SJSA1 (cell line): Measurements from ENCODE around the gene NEDD4. TPM values are rescaled to one million over a fixed set of nuclear protein-coding genes. Genes with fewer than 3 reads are reported as not detected.
"Not testable (repeated sequence)": the region's sequence is repeated elsewhere in the genome, so short reads cannot be mapped to it uniquely, and the experiment has no call there.

Experiments used
- DNase-seq, 2 experiments: peaks; one replicate each; pipeline ENCODE4 v3.0.0-alpha.2; 2015 to 2020; ENCODE audit warnings: low spot score in 2 of 2, low read depth in 1 of 2
- H3K27ac ChIP-seq: fragments of 250-450 bp; sonication (Bioruptor Pico); 2 replicates; pipeline ENCODE4 v1.5.1; 2020; ENCODE audit warnings: mild to moderate bottlenecking, moderate library complexity
- H3K27me3 ChIP-seq: fragments of 250-450 bp; sonication (Bioruptor Pico); replicated peaks from 2 replicates; pipeline ENCODE4 v1.5.1; 2020; ENCODE audit warnings: mild to moderate bottlenecking, moderate library complexity
- H3K36me3 ChIP-seq: fragments of 250-450 bp; sonication (Bioruptor Pico); 2 replicates; pipeline ENCODE4 v1.5.1; 2020; ENCODE audit warnings: mild to moderate bottlenecking
- H3K4me1 ChIP-seq: fragments of 250-450 bp; sonication (Bioruptor Pico); replicated peaks from 2 replicates; pipeline ENCODE4 v1.6.1; 2021; ENCODE audit warnings: mild to moderate bottlenecking
- H3K4me3 ChIP-seq: fragments of 250-450 bp; sonication (Bioruptor Pico); 2 replicates; pipeline ENCODE4 v1.5.1; 2020; ENCODE audit warnings: mild to moderate bottlenecking
- H3K9me3 ChIP-seq: fragments of 250-450 bp; sonication (Bioruptor Pico); replicated peaks from 2 replicates; pipeline ENCODE4 v1.5.1; 2020; ENCODE audit warnings: mild to moderate bottlenecking
- total RNA-seq: library from RNA; depleted of rRNA; stranded (reverse); fragments of >200 nt; shearing (Covaris generic); gene quantifications from 2 replicates; pipeline ENCODE4 v1.2.3, GENCODE V29; 2014

NEDD4 gene
- total RNA-seq, 1 experiment from 2014 or later: 114 TPM

- H3K27ac ChIP-seq: no peak overlapping the region
- H3K9me3 ChIP-seq: no peaks in the 10 kb centered on the region
- H3K4me3 ChIP-seq: no peak overlapping the region
- no peaks in the 10 kb centered on the region for H3K36me3 ChIP-seq
- H3K4me1 ChIP-seq: no peaks in the 10 kb centered on the region
- DNase-seq: no peak
- H3K27me3 ChIP-seq: no peaks in the 10 kb centered on the region
These were observed 32.5 kb downstream of the NEDD4 start for GRCh38 chr15:55960946-55961345.

GRCh38 chr15:55959744-55960447 is 33.5 kb downstream of the NEDD4 start:
- H3K27me3 ChIP-seq: no peaks in the 10 kb centered on the region
- no peak overlapping the region for H3K4me3 ChIP-seq
- no peaks in the 10 kb centered on the region for H3K4me1 ChIP-seq
- H3K36me3 ChIP-seq: no peaks in the 10 kb centered on the region
- no peaks in the 10 kb centered on the region for H3K9me3 ChIP-seq
- H3K27ac ChIP-seq: no peak overlapping the region
- no peak for DNase-seq

DNA sequence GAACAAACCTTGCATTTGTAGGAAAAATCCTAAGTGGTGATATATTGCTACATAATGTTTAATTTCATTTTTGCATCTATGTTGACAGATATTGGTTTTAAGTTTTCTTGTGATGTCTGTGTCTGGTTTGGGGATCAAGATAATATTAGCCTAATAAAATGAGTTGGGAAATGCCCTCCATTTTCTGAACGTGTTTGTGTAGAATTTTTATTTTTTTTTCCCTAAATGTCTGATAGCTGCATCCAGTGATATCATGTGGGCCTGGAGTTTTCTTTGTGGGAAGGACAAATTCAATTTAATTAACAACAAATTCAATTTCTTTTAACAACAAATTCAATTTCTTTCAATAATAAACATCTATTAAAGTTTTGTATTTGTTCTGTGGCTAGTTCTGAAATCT is 35.1 kb downstream of the NEDD4 start:
- Histone ChIP-seq H3K9me3 (no peaks in the 10 kb centered on the region), H3K36me3 (no peaks in the 10 kb centered on the region), H3K4me1 (no peaks in the 10 kb centered on the region), H3K4me3 (no peak overlapping the region), H3K27ac (no peak overlapping the region), H3K27me3 (no peaks in the 10 kb centered on the region)
- DNase-seq: no peak

DNA sequence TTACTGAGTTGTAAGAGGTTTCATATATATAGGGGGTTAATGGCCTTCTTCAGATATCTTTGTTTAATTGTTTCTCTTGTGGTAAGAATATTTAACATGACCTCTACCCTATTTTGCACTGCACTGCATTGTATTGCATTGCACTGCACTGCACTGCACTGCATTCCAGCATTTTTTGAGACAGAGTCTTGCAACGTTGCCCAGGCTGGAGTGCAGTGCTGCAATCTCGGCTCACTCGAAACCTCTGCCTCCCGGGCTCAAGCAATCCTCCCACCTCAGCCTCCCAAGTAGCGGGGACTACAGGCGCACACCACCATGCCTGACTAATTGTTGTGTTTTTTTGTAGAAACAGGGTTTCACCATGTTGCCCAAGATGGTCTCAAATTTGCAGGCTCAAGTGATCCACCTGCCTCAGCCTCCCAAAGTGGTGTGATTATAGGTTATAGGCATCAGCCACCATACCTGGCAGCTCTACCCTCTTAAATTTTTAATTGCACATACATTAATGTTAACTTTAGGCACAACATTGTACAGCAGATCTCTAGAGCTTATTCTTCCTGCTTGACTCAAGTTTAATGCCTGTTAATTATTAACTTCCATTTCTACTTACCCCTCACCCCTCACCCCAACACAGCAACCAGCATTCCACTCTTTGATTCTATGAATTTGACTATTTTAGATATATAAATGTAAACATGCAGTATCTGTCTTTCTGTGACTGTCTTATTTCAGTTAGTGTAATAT is 38.4 kb downstream of the NEDD4 start:
- H3K9me3 ChIP-seq: no peaks in the 10 kb centered on the region
- no peak for DNase-seq
- no peak overlapping the region for H3K4me3 ChIP-seq
- no peaks in the 10 kb centered on the region for H3K4me1 ChIP-seq
- no peaks in the 10 kb centered on the region for H3K36me3 ChIP-seq
- H3K27me3 ChIP-seq: no peaks in the 10 kb centered on the region
- H3K27ac ChIP-seq: no peak overlapping the region

DNA sequence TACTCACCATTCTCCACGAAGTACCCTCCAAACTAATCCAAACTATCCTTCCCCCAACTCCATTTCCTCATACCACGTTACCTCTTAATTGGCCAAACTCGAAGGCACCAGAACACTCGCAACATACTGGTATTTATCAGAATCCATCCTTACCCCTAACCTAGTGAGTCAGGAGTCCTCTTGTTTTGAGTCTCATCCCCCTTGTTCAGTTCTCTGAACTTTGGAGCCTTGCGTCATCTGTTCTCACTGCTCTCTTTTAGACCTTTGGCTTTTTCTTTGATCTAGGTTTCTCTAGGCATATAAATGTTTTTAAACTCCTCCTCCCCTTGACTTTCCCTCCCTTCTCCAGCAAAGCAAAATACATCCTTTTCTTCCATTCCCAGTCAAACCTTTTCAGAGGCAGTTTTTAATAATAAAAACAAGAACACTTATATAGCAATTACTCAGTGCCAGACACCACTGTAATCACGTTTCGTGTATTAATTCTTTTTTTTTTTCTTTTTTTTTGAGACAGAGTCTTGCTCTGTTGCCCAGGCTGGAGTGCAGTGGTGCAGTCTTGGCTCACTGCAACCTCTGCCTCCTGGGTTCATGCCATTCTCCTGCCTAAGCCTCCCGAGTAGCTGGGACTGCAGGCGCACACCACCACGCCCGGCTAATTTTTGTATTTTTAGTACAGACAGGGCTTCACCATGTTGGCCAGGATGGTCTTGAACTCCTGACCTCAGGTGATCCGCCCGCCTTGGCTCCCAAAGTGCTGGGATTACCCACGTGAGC is 40.7 kb downstream of the NEDD4 start:
- H3K4me3 ChIP-seq, H3K36me3 ChIP-seq, H3K9me3 ChIP-seq, H3K4me1 ChIP-seq, H3K27ac ChIP-seq, H3K27me3 ChIP-seq, DNase-seq: not testable (repeated sequence)

- not testable (repeated sequence) for DNase-seq, H3K4me3 ChIP-seq, H3K27ac ChIP-seq, H3K9me3 ChIP-seq, H3K27me3 ChIP-seq, H3K4me1 ChIP-seq
- peaks cover 14% of the 10 kb centered on the region for H3K36me3 ChIP-seq
These were observed 48.8 kb downstream of the NEDD4 start for GRCh38 chr15:55944606-55945005.

- Histone ChIP-seq H3K4me1 (no peaks in the 10 kb centered on the region), H3K27me3 (no peaks in the 10 kb centered on the region), H3K4me3 (no peak overlapping the region), H3K27ac (no peak overlapping the region), H3K9me3 (peaks cover 4% of the 10 kb centered on the region; the same call in 1 of the 2 replicates), H3K36me3 (peaks cover 11% of the 10 kb centered on the region)
- DNase-seq: no peak
These were observed 51.1 kb downstream of the NEDD4 start for GRCh38 chr15:55942332-55942731.

- H3K36me3 ChIP-seq: no peaks in the 10 kb centered on the region
- no peak for DNase-seq
- no peaks in the 10 kb centered on the region for H3K27me3 ChIP-seq
- H3K9me3 ChIP-seq: peaks cover 4% of the 10 kb centered on the region; the same call in 1 of the 2 replicates
- H3K4me3 ChIP-seq: no peak overlapping the region
- no peak overlapping the region for H3K27ac ChIP-seq
- H3K4me1 ChIP-seq: no peaks in the 10 kb centered on the region
These were observed 56.4 kb downstream of the NEDD4 start for GRCh38 chr15:55937040-55937439.

DNA sequence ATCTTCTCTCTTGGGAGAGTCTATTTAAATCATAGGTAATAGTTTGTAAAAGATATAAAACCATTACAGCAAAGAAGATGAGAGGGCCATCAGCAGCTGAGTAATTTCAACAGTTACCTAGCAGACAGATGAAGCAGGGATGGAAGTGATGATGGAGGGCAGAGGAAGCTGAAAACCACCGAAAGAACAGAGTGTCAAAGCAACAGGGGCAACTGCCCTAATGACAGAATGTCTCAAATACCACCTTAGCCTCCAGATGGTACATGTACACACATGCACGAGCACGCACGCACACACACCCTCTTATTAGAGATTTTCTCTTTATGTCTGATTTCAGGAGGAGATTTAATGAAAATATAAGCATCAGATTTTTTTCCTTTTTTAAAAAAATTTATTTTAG is 64.5 kb downstream of the NEDD4 start:
- DNase-seq: no peak
- Histone ChIP-seq H3K4me3 (no peak overlapping the region), H3K36me3 (no peaks in the 10 kb centered on the region), H3K4me1 (no peaks in the 10 kb centered on the region), H3K9me3 (0 out of 2 replicates have a peak, but pooled peaks cover 3% of the 10 kb centered on the region), H3K27ac (no peak overlapping the region), H3K27me3 (no peaks in the 10 kb centered on the region)

DNA sequence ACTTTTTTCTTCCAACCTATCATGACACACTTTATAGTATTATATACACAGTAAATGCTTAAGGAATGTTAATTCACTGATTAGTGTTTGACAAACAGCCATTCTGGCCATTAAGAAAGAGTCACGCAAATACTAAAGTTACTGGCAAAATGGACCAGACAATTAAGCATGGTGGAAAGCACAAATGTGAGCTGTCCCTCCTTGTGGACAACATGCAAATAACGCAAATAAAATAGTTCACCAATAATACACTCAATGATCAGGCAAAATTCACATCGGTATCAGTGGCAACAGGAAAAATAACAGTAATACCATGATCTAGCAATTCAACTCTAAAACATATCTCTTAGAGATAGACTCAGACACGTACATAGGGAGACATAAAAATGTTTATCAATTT is 71.7 kb downstream of the NEDD4 start:
- no peak overlapping the region for H3K4me3 ChIP-seq
- no peaks in the 10 kb centered on the region for H3K9me3 ChIP-seq
- peaks cover 7% of the 10 kb centered on the region for H3K4me1 ChIP-seq
- H3K27ac ChIP-seq: no peak overlapping the region
- DNase-seq: no peak
- H3K27me3 ChIP-seq: no peaks in the 10 kb centered on the region
- H3K36me3 ChIP-seq: no peaks in the 10 kb centered on the region

- peak; percentile 76 to 88 for DNase-seq
- Histone ChIP-seq H3K27ac (no peak overlapping the region), H3K27me3 (no peaks in the 10 kb centered on the region), H3K36me3 (no peaks in the 10 kb centered on the region), H3K9me3 (no peaks in the 10 kb centered on the region), H3K4me1 (peaks cover 17% of the 10 kb centered on the region), H3K4me3 (no peak overlapping the region)
These were observed 75.5 kb downstream of the NEDD4 start for GRCh38 chr15:55917881-55918296.

DNA sequence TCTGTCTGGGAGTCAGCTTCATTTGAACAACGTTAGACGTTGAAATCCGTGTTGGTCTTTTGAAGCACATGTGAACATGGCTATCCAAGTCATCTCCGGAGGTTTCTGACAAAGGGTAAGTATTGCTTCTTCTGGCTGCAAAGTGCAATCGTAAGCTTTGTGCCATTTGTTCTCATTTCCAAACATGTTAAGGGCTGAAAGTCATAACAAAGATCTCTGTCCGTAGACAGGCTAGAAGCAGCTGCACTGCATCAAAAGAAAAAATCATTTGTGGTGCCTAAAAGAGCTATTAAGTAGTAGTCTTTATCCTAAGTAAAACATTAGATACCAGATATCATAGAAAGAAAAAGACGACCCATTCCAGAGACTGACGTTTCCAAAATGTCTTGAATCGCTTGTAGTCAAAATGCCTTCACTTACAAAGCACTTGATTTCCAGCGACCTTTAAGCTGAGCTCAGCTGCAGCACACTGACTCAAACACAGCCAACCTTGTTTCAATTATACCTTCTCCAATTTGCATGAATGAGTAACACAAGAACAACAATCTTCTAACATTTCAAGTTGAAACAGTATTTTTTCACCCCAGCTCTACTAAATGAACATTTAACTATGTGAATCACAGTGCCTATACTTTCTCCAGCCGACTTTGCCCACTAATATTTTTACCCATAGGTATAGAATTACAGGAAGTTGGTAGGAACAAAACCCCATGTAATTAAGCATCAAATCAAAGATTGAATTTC is 76.6 kb downstream of the NEDD4 start:
- H3K4me1 ChIP-seq: peaks cover 21% of the 10 kb centered on the region
- no peaks in the 10 kb centered on the region for H3K27me3 ChIP-seq
- H3K27ac ChIP-seq: peak overlapping the region; percentile 90
- peak overlapping the region; percentile 36 for H3K4me3 ChIP-seq
- H3K36me3 ChIP-seq: no peaks in the 10 kb centered on the region
- peak in 1 of 2 experiments; percentile 68 for DNase-seq
- H3K9me3 ChIP-seq: no peaks in the 10 kb centered on the region

DNA sequence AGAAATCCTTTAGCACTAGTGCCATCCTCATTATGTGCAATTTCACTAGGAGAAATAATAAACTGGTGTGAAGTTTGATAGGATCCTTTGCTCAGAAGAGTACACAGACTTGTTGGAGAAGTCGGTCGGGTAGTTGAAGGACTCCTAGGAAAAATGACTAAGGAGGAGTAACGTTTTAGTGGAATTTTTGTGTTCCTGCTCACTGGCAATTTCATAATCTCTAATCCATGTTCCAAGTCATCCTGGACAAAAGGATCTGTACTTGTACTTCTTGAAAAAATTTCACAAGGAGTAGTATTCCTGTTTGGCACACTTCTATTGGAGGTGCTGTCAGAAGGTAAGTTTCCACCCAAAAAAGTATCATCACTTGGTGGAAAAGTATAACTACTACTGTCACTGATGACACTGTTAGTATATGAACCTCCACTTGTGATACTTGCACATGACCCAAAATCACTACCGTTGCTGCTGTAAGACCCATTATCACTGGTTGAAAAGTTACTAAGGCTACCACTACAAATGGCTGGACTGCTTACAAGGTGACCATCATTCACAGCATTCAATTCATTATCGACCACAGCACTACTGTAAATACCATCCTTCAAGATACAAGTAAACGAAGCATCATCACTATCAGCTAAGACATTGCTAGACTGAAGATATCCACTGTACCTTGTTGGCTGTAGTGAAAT is 77.4 kb downstream of the NEDD4 start:
- Histone ChIP-seq H3K9me3 (no peaks in the 10 kb centered on the region), H3K36me3 (no peaks in the 10 kb centered on the region), H3K4me3 (peak overlapping the region; percentile 36), H3K4me1 (peaks cover 24% of the 10 kb centered on the region), H3K27me3 (no peaks in the 10 kb centered on the region), H3K27ac (peak overlapping the region; percentile 90)
- DNase-seq: peak in 1 of 2 experiments; percentile 49
